ENCODE measurements around the gene S100A4. TPM values are rescaled to one million over a fixed set of nuclear protein-coding genes. Genes with fewer than 3 reads are reported as not detected.
A peak's percentile ranks its signal among the peaks of the same experiment; 100 is the strongest.

S100A4 gene
- total RNA-seq, 1 donor from 2014 or later = 69.3 TPM

DNA sequence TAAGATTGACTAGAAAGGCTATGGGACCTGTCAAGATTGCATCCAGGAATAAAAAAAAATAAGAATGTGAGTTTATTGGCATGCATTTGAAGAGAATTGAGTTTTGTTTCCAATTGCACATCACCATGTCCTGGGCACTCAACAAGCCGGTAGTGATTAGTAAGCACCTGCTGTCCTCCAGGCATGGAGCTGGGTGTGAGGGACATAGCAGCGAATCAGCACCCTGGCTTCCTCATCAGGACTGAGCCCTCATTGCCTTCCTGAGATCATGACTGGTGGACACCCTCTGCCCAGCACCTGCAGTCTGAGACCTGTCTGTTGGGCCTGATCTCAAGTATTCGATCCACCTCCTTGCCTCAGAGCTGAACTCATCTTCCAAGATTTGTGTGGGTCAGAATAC lies 36.6 kb downstream of the S100A4 start:
- H3K4me2 ChIP-seq (ENCODE audit: low read length) = no peak overlapping the region
- TF ChIP-seq EZH2 (IDR thresholded peaks at IDR 0.05; ENCODE audit: insufficient read depth, low read length) = no peak
- TF ChIP-seq, protein P1, sequence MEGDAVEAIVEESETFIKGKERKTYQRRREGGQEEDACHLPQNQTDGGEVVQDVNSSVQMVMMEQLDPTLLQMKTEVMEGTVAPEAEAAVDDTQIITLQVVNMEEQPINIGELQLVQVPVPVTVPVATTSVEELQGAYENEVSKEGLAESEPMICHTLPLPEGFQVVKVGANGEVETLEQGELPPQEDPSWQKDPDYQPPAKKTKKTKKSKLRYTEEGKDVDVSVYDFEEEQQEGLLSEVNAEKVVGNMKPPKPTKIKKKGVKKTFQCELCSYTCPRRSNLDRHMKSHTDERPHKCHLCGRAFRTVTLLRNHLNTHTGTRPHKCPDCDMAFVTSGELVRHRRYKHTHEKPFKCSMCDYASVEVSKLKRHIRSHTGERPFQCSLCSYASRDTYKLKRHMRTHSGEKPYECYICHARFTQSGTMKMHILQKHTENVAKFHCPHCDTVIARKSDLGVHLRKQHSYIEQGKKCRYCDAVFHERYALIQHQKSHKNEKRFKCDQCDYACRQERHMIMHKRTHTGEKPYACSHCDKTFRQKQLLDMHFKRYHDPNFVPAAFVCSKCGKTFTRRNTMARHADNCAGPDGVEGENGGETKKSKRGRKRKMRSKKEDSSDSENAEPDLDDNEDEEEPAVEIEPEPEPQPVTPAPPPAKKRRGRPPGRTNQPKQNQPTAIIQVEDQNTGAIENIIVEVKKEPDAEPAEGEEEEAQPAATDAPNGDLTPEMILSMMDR (IDR thresholded peaks at IDR 0.05; ENCODE audit: insufficient read depth, low read depth, low read length) = no peak
- no peak overlapping the region for H3K27ac Mint-ChIP-seq (ENCODE audit: unreplicated experiment)

DNA sequence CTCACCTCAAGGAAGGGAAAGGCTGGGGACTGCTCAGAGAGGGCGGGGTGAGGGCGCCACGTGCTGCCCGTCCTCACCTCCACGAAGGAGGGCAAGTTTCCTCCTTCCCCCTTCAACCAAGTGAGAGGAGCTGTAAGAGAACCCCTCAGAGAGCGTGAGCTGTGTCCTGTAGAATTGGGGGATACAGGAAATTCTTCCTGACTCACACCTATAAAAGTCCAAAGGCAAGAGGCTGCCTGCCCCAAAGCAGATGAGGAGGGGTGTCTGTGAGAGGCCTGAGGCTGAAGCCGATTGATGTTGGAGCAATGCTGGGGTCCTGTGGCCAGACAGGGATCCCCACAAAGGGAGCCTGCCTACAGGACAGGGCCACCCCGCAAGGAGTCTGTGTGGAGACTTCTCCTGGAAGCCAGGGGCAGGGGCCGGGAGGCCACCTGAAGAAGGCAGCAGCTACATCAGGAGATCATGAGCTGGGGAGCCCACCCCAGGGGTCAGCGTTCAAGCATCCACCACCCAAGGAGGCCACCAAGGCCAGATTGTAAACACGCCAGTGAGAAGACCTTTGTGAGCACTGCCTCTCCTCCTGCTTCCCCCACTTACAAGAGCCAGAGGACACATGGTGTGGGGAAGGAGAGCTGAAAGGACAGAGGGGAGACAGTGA lies 37.6 kb downstream of the S100A4 start:
- Mint-ChIP-seq H3K4me3 (ENCODE audit: unreplicated experiment) (no peak overlapping the region), H3K36me3 (ENCODE audit: low read depth, unreplicated experiment) (no peaks in the 10 kb centered on the region), H3K4me1 (ENCODE audit: low read depth, unreplicated experiment) (peaks cover 23% of the 10 kb centered on the region), H3K27me3 (ENCODE audit: low read depth, unreplicated experiment) (no peaks in the 10 kb centered on the region), H3K9me3 (ENCODE audit: unreplicated experiment) (peaks cover 2% of the 10 kb centered on the region), H3K27ac (ENCODE audit: unreplicated experiment) (no peak overlapping the region)
- Histone ChIP-seq H4K20me1 (ENCODE audit: insufficient read depth, low read length) (no peaks in the 10 kb centered on the region), H3K4me3 (ENCODE audit: insufficient read depth, low read depth, low read length) (no peak overlapping the region), H3K79me2 (ENCODE audit: insufficient read depth, low read length) (no peaks in the 10 kb centered on the region), H3K36me3 (ENCODE audit: insufficient read depth, low read length) (no peaks in the 10 kb centered on the region), H3K27ac (ENCODE audit: low read depth, low read length) (no peak overlapping the region), H3K27me3 (ENCODE audit: insufficient read depth, low read length) (no peaks in the 10 kb centered on the region), H3K9ac (ENCODE audit: low read length) (peak overlapping the region; percentile 3), H3K4me1 (ENCODE audit: insufficient read depth, low read length) (peaks cover 21% of the 10 kb centered on the region), H3K9me3 (ENCODE audit: insufficient read depth, low read depth, low read length) (no peaks in the 10 kb centered on the region), H3K4me2 (ENCODE audit: low read length) (peak overlapping the region; percentile 17), H2AFZ (ENCODE audit: low read depth, low read length) (peak overlapping the region; percentile 47)
- DNase-seq (ENCODE audit: low read depth) = no peak
- TF ChIP-seq, protein P1 (IDR thresholded peaks at IDR 0.05; ENCODE audit: insufficient read depth, low read depth, low read length) = no peak
- TF ChIP-seq EZH2 (IDR thresholded peaks at IDR 0.05; ENCODE audit: insufficient read depth, low read length) = no peak
- FAIRE-seq = no peak

More for the DNA sequence above, 36.6 kb downstream of the S100A4 start:
- Histone ChIP-seq H3K9me3 (ENCODE audit: insufficient read depth, low read depth, low read length) (no peaks in the 10 kb centered on the region), H3K4me3 (ENCODE audit: insufficient read depth, low read depth, low read length) (no peak overlapping the region), H2AFZ (ENCODE audit: low read depth, low read length) (no peak overlapping the region), H3K27me3 (ENCODE audit: insufficient read depth, low read length) (no peaks in the 10 kb centered on the region), H3K4me1 (ENCODE audit: insufficient read depth, low read length) (peaks cover 21% of the 10 kb centered on the region), H4K20me1 (ENCODE audit: insufficient read depth, low read length) (no peaks in the 10 kb centered on the region), H3K27ac (ENCODE audit: low read depth, low read length) (no peak overlapping the region), H3K79me2 (ENCODE audit: insufficient read depth, low read length) (no peaks in the 10 kb centered on the region), H3K9ac (ENCODE audit: low read length) (no peak overlapping the region), H3K36me3 (ENCODE audit: insufficient read depth, low read length) (no peaks in the 10 kb centered on the region)
- FAIRE-seq = no peak
- H3K4me1 Mint-ChIP-seq (ENCODE audit: low read depth, unreplicated experiment) = peaks cover 23% of the 10 kb centered on the region
- DNase-seq (ENCODE audit: low read depth) = no peak
- no peaks in the 10 kb centered on the region for H3K27me3 Mint-ChIP-seq (ENCODE audit: low read depth, unreplicated experiment)
- H3K4me3 Mint-ChIP-seq (ENCODE audit: unreplicated experiment) = no peak overlapping the region
- no peaks in the 10 kb centered on the region for H3K36me3 Mint-ChIP-seq (ENCODE audit: low read depth, unreplicated experiment)
- peaks cover 2% of the 10 kb centered on the region for H3K9me3 Mint-ChIP-seq (ENCODE audit: unreplicated experiment)

DNA sequence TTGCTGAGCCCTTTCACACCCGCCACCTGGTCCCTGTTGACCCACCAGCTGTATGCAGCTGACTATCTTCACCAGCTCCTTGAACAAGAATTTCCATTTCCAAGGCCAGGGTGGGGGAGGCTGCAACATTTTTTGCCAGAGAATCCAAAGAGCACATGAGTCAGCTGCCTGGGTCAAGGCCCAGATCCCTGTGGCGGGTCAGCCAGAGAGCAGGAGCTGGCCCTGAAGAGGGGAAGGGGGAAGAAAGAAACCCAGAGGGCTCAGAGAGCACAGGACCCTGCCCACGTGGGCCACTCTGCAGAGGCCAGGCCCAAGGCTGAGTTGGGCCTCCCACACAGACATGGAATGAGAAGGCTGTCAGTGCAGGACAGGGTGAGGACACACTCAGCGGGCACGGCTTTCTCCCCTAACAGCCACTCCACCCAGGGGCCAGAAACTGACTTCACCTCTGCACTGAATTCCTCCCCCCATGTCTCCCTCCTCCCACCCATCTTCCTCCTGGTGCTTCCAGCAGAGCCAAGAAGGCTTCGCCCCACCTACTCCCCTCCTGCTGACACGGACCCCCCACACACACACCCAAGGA lies 38.7 kb downstream of the S100A4 start:
- DNase-seq (ENCODE audit: low read depth) = peak; percentile 91
- no peak for TF ChIP-seq EZH2 (IDR thresholded peaks at IDR 0.05; ENCODE audit: insufficient read depth, low read length)
- TF ChIP-seq, protein P1 (IDR thresholded peaks at IDR 0.05; ENCODE audit: insufficient read depth, low read depth, low read length) = no peak
- H3K9me3 Mint-ChIP-seq (ENCODE audit: unreplicated experiment) = no peaks in the 10 kb centered on the region
- no peaks in the 10 kb centered on the region for H3K36me3 ChIP-seq (ENCODE audit: insufficient read depth, low read length)
- no peaks in the 10 kb centered on the region for H3K27me3 Mint-ChIP-seq (ENCODE audit: low read depth, unreplicated experiment)
- no peaks in the 10 kb centered on the region for H3K36me3 Mint-ChIP-seq (ENCODE audit: low read depth, unreplicated experiment)
- no peaks in the 10 kb centered on the region for H3K79me2 ChIP-seq (ENCODE audit: insufficient read depth, low read length)
- peak overlapping the region; percentile 57 for H2AFZ ChIP-seq (ENCODE audit: low read depth, low read length)
- no peak overlapping the region for H3K4me3 ChIP-seq (ENCODE audit: insufficient read depth, low read depth, low read length)
- peak overlapping the region; percentile 61 for H3K4me2 ChIP-seq (ENCODE audit: low read length)
- no peaks in the 10 kb centered on the region for H3K9me3 ChIP-seq (ENCODE audit: insufficient read depth, low read depth, low read length)
- peaks cover 21% of the 10 kb centered on the region for H3K4me1 ChIP-seq (ENCODE audit: insufficient read depth, low read length)
- H3K4me3 Mint-ChIP-seq (ENCODE audit: unreplicated experiment) = peak overlapping the region; percentile 4
- peak overlapping the region; percentile 64 for H3K27ac ChIP-seq (ENCODE audit: low read depth, low read length)
- peaks cover 23% of the 10 kb centered on the region for H3K4me1 Mint-ChIP-seq (ENCODE audit: low read depth, unreplicated experiment)
- H3K27ac Mint-ChIP-seq (ENCODE audit: unreplicated experiment) = peak overlapping the region; percentile 78
- no peaks in the 10 kb centered on the region for H4K20me1 ChIP-seq (ENCODE audit: insufficient read depth, low read length)
- no peaks in the 10 kb centered on the region for H3K27me3 ChIP-seq (ENCODE audit: insufficient read depth, low read length)
- H3K9ac ChIP-seq (ENCODE audit: low read length) = peak overlapping the region; percentile 53
- peak; percentile 39 for FAIRE-seq

Measured in astrocyte (in vitro differentiated cells and primary cell).